ENCODE measurements around the gene RAB14. TPM values are rescaled to one million over a fixed set of nuclear protein-coding genes. Genes with fewer than 3 reads are reported as not detected.
A peak's percentile ranks its signal among the peaks of the same experiment; 100 is the strongest.
"Not testable (repeated sequence)": the region's sequence is repeated elsewhere in the genome, so short reads cannot be mapped to it uniquely, and the experiment has no call there.

The RAB14 gene
- total RNA-seq, 1 donor from 2014 or later: 28.9 TPM

DNA sequence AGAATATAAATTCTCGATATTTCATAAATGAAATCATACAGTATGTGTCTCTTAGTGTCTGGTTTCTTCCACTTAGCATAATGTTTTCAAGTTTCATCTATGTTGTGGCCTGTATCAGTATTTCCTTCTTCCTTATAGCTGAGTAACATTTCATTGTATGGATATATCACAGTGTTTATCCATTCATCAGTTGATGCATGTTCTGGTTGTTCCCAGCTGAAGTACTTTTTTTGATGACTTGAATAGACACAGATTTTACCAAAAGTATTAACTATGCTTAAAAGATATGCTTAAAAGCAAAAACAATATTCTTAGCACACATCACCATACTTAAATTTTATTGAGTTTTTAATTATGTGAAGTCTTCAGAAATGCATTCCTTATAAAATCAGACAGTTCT is 12.7 kb downstream of the RAB14 start:
- no peak for DNase-seq

DNA sequence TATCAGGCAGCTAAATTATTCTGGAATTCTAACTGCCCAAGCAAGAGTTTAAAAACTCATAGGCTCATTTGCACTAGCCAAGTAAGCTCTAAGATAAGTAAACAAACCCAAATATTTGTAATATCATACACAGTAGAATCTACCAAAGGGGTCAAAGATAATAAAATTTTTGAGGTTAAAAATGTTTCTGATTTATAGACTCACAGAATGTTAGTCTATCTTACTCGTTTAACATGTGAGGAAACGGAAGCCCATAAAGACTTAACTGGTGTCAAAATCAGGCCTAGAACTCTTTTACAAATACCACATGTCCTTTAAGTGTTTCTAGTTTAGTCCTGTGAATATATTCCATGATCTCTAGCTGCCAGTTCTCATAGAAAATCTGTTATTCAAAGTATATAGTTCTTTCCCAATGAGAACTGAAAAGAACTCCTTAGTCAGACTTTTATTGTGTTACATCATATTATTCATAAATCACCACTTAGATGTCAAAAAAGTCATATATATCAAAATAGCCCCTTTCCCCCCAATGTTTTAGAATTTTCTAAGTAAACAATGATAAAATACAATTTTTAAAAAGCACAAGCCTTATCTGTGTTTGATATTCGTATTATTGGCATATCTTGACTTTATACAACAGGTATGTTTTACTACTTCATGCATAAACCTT is 13.9 kb downstream of the RAB14 start:
- no peak for DNase-seq

DNA sequence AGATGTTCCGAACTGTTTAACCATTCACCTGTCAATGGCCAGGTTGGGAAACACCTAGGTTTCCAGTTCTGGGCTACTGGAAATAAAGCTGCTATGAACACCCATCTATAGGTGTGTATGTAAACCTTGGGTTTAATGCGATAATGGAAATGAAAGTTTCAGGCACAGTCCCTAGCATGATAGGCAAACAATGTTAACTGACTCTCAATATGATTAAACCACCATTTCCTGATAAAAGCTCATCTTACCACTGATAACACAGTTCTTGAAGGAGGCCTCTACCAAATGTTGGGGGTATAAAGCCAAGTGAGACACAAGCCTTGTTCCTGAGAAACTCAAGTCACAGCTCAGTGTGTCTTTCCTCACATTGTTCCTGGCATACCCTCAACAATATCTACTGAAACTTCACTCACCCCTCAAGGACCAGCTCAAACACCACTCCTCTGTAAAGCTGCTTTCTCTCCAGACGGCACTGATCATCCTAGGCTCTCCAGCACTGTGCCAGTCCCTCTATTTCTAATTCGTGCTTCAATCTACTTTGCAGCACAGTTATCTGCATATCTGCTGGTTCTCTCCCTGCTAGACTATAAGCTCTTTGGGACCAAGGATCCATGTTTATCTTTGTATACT is 15.8 kb downstream of the RAB14 start:
- no peak for DNase-seq

- no peak for DNase-seq
Observed at GRCh38 chr9:121185178-121185745, 16.4 kb downstream of the RAB14 start.

DNA sequence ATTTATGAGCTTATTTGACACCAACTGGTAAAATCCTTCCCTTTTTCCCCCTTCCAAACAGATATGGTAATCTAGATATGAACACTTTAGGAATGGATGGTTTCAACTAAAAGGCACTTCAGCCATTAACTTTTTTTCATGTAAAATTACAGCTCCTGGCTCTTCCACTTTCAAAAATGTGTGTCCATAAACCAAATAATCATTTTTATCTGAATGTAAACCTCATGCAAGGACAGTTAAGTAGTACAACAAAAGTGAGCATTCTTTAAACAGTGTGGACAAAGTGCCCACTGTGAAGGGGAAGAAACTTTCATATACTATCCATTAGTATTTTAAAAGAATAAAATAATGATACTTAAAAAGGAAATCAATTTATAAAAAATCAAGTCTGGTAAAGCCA is 17.2 kb downstream of the RAB14 start:
- DNase-seq: no peak

- no peak for DNase-seq
Observed at GRCh38 chr9:121183666-121184423, 17.8 kb downstream of the RAB14 start.

GRCh38 chr9:121182989-121183388 is 18.7 kb downstream of the RAB14 start:
- no peak for DNase-seq

DNA sequence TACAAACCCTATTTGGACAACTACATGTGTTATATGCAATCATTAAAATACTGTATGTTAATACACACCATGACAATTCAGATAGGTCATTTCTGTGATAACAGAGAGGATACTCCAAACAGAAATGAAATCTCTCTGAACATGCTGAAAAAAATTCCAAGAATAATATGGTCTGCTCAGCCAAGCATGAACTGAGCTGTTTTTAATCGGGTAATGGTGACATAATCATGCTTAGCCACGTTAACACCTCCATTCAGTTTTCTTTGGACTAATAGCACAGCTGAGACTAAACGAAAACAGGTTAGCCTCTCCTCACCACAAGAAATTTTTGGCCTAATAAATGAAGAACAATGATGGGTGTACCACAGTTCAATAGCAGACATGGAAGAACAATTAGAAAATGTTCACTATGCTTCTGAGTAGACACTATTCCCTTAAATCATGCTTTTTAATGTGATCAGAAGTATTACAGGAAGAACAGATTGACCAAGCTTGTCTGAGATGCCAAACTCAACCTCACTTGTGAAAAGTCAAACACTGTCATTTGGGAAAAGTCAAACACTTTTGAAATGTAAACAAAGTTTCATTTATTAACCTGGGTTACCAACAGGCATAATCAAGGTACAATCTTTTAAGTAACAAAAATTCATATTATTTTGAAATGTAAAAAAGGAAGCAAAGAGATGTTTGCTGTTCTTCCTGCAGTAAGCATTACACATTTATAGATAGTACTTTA is 19.4 kb downstream of the RAB14 start:
- DNase-seq: no peak

GRCh38 chr9:121179930-121180681 is 21.6 kb downstream of the RAB14 start:
- DNase-seq: no peak

- DNase-seq: not testable (repeated sequence)
Observed at GRCh38 chr9:121179373-121179721, 22.3 kb downstream of the RAB14 start.

DNA sequence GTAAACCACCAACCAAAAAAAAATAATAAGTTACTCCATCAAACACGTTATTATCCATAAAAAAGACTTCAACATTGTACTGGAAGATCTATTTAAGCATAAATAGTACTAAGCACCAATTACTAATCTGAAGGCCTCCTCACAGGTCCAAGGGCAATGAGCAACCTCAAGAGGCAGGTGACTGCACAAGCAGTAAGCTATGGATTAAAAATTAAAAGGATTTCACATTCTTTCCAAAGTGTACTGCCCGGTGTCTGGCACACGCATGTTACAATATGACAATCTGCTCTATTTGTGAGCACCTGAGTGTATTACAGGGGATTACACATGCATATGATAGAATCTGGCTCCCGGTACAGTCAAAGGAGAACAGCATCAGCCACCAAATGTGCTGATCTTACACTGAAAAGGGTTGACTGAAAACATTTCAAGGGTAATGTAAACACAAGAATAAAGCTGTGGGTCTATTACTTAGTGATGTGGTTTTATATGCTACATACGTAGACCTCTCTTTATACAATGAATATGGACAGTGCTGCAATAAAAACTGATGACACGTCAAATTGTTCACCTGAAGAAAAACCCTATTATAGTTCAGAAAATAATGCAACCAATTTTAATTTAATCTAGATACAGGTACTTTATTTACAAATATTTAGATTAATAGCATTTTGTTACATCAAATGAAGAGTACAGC is 22.8 kb downstream of the RAB14 start:
- no peak for DNase-seq

- DNase-seq: no peak
Observed at GRCh38 chr9:121173501-121173900, 28.2 kb downstream of the RAB14 start.

- no peak for DNase-seq
Observed at GRCh38 chr9:121172726-121173487, 28.8 kb downstream of the RAB14 start.

DNA sequence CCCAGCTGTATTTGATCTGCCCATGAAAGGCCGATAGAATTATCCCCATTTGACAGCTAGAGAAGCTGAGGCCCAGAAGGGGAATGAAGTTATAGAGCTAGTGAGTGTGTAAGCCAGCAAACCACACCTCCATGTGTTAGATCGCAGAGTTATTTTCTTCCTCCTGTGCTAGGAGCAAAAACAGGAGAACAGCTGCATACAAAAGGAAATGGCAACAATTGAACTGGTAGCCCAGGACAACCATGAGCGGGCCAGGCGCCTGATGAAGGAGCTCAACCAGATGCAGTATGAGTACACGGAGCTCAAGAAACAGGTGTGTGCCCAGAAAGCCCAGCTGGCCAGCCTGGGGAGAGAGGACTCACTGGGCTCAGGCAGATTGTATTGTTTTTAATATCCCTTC is 30.4 kb downstream of the RAB14 start:
- DNase-seq: peak; percentile 89

- DNase-seq: peak; percentile 50
Observed at GRCh38 chr9:121169094-121169601, 32.5 kb downstream of the RAB14 start.

DNA sequence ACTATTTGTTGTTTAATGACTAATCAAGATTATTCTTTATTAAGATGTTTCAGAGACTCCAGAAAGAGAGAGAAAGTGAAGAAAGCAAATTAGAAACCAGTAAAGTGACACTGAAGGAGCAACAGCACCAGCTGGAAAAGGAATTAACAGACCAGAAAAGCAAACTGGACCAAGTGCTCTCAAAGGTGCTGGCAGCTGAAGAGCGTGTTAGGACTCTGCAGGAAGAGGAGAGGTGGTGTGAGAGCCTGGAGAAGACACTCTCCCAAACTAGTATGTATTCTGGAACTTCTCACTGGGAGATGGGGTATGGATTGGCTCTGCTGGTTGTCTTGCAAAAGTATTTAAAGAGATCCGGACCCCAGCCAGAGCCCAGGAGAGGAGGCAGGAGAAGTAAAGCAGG is 33.6 kb downstream of the RAB14 start:
- no peak for DNase-seq

GRCh38 chr9:121160025-121160424 is 41.6 kb downstream of the RAB14 start:
- DNase-seq: no peak

- no peak for DNase-seq
Observed at GRCh38 chr9:121157939-121158338, 43.7 kb downstream of the RAB14 start.

DNA sequence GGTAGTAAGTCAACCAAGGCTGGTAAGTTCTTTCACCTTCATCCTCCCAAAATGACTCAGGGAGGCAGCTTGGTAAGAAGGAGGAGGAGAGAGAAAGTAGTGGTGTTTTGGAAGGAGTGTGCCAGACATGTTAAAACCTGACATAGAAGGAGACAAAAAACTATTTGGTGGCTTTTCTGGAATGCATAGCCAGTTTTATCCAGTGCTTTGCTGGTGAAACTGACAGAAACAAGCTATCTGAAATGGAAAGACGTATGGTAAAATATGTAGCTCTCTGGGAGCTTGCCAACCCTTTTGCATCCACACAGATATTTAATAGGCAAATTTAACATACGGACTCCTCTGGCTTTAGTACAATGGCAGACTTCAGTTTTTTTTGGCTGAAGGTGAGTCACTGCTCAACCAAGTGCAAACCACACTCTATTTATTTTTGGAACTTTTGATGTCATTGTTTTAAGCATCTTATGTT is 45.4 kb downstream of the RAB14 start:
- peak; percentile 53 for DNase-seq

- DNase-seq: no peak
Observed at GRCh38 chr9:121154782-121155181, 46.9 kb downstream of the RAB14 start.
